Nephron progenitor cell (in vitro differentiated cells): ENCODE measurements around the gene CDKAL1.
A peak's percentile ranks its signal among the peaks of the same experiment; 100 is the strongest.
"Not testable (repeated sequence)": the region's sequence is repeated elsewhere in the genome, so short reads cannot be mapped to it uniquely, and the experiment has no call there.

Experiments used
- DNase-seq: peaks from one replicate; pipeline ENCODE4 v3.0.0; 2021
- H3K27ac Mint-ChIP-seq: 2 replicates; pipeline ENCODE4 v1.8.0; 2021; ENCODE audit warnings: mild to moderate bottlenecking, moderate library complexity, mixed read lengths
- H3K27me3 Mint-ChIP-seq: 2 replicates; pipeline ENCODE4 v1.8.0; 2021; ENCODE audit warnings: mild to moderate bottlenecking, low read depth, mixed read lengths; ENCODE audit not compliant: poor library complexity
- H3K36me3 Mint-ChIP-seq: 2 replicates; pipeline ENCODE4 v1.8.0; 2021; ENCODE audit warnings: low read depth, mixed read lengths
- H3K4me1 Mint-ChIP-seq: 2 replicates; pipeline ENCODE4 v1.8.0; 2021; ENCODE audit warnings: mixed read lengths
- H3K4me3 Mint-ChIP-seq: 2 replicates; pipeline ENCODE4 v1.8.0; 2021; ENCODE audit warnings: mild to moderate bottlenecking, moderate library complexity, mixed read lengths
- H3K9me3 Mint-ChIP-seq: 2 replicates; pipeline ENCODE4 v1.8.0; 2021; ENCODE audit warnings: mild to moderate bottlenecking, moderate library complexity, mixed read lengths
- CTCF ChIP-seq: fragments of 200-600 bp; sonication (generic); IDR thresholded peaks from 2 replicates; pipeline ENCODE4 v1.5.0; 2021; ENCODE audit warnings: antibody characterized with exemption

CDKAL1 gene

GRCh38 chr6:20604159-20604558, 69.9 kb downstream of the CDKAL1 start:
- Mint-ChIP-seq H3K36me3 (peaks cover 4% of the 10 kb centered on the region), H3K4me1 (peaks cover 16% of the 10 kb centered on the region), H3K4me3 (no peak overlapping the region), H3K9me3 (no peaks in the 10 kb centered on the region), H3K27me3 (no peaks in the 10 kb centered on the region), H3K27ac (no peak overlapping the region)
- TF ChIP-seq CTCF = no peak
- DNase-seq = no peak

- DNase-seq = no peak
- H3K4me3 Mint-ChIP-seq = no peak overlapping the region
- no peak overlapping the region for H3K27ac Mint-ChIP-seq
- no peak for TF ChIP-seq CTCF
- peaks cover 16% of the 10 kb centered on the region for H3K4me1 Mint-ChIP-seq
- H3K27me3 Mint-ChIP-seq = peaks cover 3% of the 10 kb centered on the region
- peaks cover 9% of the 10 kb centered on the region for H3K36me3 Mint-ChIP-seq
- H3K9me3 Mint-ChIP-seq = peaks cover 4% of the 10 kb centered on the region
Measured at GRCh38 chr6:20605061-20605460, 70.8 kb downstream of the CDKAL1 start.

GRCh38 chr6:20605581-20605980, 71.3 kb downstream of the CDKAL1 start:
- Mint-ChIP-seq H3K27me3 (peaks cover 3% of the 10 kb centered on the region), H3K9me3 (peaks cover 5% of the 10 kb centered on the region), H3K27ac (no peak overlapping the region), H3K36me3 (peaks cover 14% of the 10 kb centered on the region), H3K4me3 (no peak overlapping the region), H3K4me1 (peaks cover 16% of the 10 kb centered on the region)
- no peak for DNase-seq
- no peak for TF ChIP-seq CTCF

DNA sequence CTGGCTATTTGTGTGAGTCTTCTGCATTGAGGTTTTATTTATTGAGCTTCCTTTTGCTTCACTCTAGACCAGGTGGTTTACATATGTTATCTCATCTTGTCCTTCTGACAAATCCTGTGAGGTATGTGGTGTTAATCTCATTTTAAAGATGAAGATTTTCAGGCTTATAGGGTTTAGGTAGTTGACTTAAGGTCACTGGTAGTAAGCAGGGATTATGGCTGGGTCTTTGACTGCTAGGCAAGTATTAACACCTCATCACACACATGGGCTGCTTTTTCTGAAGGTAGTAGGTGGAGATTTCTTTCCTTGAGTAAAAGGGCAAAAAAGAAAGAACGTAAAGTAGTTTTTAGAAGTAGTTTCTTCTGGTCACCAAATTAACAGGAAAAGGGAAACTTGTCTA, 72.6 kb downstream of the CDKAL1 start:
- peaks cover 15% of the 10 kb centered on the region for H3K36me3 Mint-ChIP-seq
- no peak overlapping the region for H3K4me3 Mint-ChIP-seq
- no peak for DNase-seq
- no peak for TF ChIP-seq CTCF
- H3K27ac Mint-ChIP-seq = peak overlapping the region; percentile 30
- H3K27me3 Mint-ChIP-seq = peaks cover 3% of the 10 kb centered on the region
- peaks cover 16% of the 10 kb centered on the region for H3K4me1 Mint-ChIP-seq
- H3K9me3 Mint-ChIP-seq = peaks cover 5% of the 10 kb centered on the region

DNA sequence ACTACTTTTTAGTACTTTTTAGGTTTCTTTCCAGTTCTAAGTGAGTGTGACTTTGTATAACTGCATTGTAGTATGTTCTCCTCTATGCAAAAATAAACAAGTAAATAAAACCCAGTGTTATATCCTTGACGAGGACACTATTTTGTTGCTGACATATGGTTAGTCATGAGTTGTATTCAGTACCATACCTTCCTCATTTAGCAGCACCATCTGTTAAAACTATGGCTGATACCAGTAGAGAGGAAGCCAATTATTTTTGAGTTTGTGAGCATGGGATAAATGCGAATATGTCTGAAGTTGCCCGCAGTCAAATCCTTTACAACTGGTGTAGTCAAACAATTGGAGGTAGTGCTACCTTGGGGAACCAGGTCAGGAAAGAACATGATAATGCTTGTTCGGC, 74.1 kb downstream of the CDKAL1 start:
- H3K4me3 Mint-ChIP-seq = no peak overlapping the region
- H3K9me3 Mint-ChIP-seq = peaks cover 5% of the 10 kb centered on the region
- TF ChIP-seq CTCF = no peak
- H3K27ac Mint-ChIP-seq = no peak overlapping the region
- peaks cover 16% of the 10 kb centered on the region for H3K4me1 Mint-ChIP-seq
- DNase-seq = no peak
- peaks cover 3% of the 10 kb centered on the region for H3K27me3 Mint-ChIP-seq
- H3K36me3 Mint-ChIP-seq = peaks cover 13% of the 10 kb centered on the region

GRCh38 chr6:20608905-20609304, 74.6 kb downstream of the CDKAL1 start:
- DNase-seq = no peak
- Mint-ChIP-seq H3K27me3 (peaks cover 3% of the 10 kb centered on the region), H3K27ac (no peak overlapping the region), H3K9me3 (peaks cover 5% of the 10 kb centered on the region), H3K4me1 (peaks cover 16% of the 10 kb centered on the region), H3K36me3 (peaks cover 13% of the 10 kb centered on the region), H3K4me3 (no peak overlapping the region)
- TF ChIP-seq CTCF = no peak

DNA sequence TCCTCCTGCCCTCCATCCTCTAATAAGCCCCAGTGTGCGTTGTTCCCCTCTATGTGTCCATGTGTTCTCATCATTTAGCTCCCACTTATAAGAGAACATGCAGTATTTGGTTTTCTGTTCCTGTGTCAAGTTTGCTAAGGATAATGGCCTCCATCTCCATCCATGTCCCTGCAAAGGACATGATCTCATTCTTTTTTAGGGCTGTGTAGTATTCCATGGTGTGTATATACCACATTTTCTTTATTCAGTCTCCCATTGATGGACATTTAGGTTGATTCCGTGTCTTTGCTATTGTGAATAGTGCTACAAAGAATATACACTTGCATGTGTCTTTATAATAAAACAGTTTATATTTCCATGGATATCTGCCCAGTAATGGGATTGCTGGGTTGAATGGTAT, 75.7 kb downstream of the CDKAL1 start:
- Mint-ChIP-seq H3K4me1 (peaks cover 16% of the 10 kb centered on the region), H3K36me3 (peaks cover 18% of the 10 kb centered on the region)
- H3K9me3 Mint-ChIP-seq, H3K4me3 Mint-ChIP-seq, DNase-seq, H3K27ac Mint-ChIP-seq, H3K27me3 Mint-ChIP-seq: not testable (repeated sequence)
